Measurements from ENCODE around the gene MYO5C.

The MYO5C gene

GRCh38 chr15:52150871-52151270, 144.7 kb downstream of the MYO5C start:
- Mint-ChIP-seq H3K4me3 (no peak overlapping the region), H3K4me1 (no peaks in the 10 kb centered on the region), H3K27me3 (ENCODE audit: low read depth, poor library complexity) (peaks cover 6% of the 10 kb centered on the region), H3K36me3 (ENCODE audit: low read depth) (peaks cover 9% of the 10 kb centered on the region), H3K9me3 (peaks cover 5% of the 10 kb centered on the region), H3K27ac (no peak overlapping the region)
- DNase-seq, result no peak
- TF ChIP-seq, protein P1, sequence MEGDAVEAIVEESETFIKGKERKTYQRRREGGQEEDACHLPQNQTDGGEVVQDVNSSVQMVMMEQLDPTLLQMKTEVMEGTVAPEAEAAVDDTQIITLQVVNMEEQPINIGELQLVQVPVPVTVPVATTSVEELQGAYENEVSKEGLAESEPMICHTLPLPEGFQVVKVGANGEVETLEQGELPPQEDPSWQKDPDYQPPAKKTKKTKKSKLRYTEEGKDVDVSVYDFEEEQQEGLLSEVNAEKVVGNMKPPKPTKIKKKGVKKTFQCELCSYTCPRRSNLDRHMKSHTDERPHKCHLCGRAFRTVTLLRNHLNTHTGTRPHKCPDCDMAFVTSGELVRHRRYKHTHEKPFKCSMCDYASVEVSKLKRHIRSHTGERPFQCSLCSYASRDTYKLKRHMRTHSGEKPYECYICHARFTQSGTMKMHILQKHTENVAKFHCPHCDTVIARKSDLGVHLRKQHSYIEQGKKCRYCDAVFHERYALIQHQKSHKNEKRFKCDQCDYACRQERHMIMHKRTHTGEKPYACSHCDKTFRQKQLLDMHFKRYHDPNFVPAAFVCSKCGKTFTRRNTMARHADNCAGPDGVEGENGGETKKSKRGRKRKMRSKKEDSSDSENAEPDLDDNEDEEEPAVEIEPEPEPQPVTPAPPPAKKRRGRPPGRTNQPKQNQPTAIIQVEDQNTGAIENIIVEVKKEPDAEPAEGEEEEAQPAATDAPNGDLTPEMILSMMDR (IDR thresholded peaks at IDR 0.05), result no peak

- Mint-ChIP-seq H3K36me3 (ENCODE audit: low read depth) (peaks cover 13% of the 10 kb centered on the region), H3K4me1 (no peaks in the 10 kb centered on the region), H3K4me3 (no peak overlapping the region), H3K27ac (no peak overlapping the region), H3K27me3 (ENCODE audit: low read depth, poor library complexity) (peaks cover 6% of the 10 kb centered on the region), H3K9me3 (peaks cover 5% of the 10 kb centered on the region)
- DNase-seq, result no peak
- TF ChIP-seq, protein P1 (IDR thresholded peaks at IDR 0.05), result no peak
These were observed 145.4 kb downstream of the MYO5C start for GRCh38 chr15:52150043-52150825.

GRCh38 chr15:52148403-52148802, 147.2 kb downstream of the MYO5C start:
- peaks cover 5% of the 10 kb centered on the region for H3K9me3 Mint-ChIP-seq
- TF ChIP-seq, protein P1 (IDR thresholded peaks at IDR 0.05), result no peak
- H3K36me3 Mint-ChIP-seq (ENCODE audit: low read depth), result peaks cover 25% of the 10 kb centered on the region
- peaks cover 3% of the 10 kb centered on the region for H3K27me3 Mint-ChIP-seq (ENCODE audit: low read depth, poor library complexity)
- DNase-seq, result no peak
- no peak overlapping the region for H3K4me3 Mint-ChIP-seq
- H3K27ac Mint-ChIP-seq, result no peak overlapping the region
- no peaks in the 10 kb centered on the region for H3K4me1 Mint-ChIP-seq

DNA sequence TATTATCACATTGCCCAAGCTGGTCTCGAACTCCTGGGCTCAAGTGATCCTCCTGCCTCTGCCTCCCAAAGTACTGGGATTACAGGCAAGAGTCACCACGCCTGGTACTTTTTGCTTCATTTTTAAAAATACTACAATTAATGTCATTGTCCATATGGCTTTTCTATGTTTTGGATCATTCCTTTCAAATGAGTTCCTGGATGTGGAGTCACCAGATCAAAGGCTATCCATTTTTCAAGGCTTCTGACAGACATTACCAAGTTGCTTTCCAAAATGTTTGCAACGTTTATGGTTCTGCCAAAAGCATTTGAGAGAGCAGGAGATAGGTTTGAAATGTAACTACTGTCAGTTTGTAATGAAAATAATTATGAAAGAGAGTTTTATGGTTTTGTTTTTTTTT, 148.8 kb downstream of the MYO5C start:
- H3K9me3 Mint-ChIP-seq, result peaks cover 5% of the 10 kb centered on the region
- H3K36me3 Mint-ChIP-seq (ENCODE audit: low read depth), result peaks cover 25% of the 10 kb centered on the region
- DNase-seq, result no peak
- H3K27ac Mint-ChIP-seq, result no peak overlapping the region
- TF ChIP-seq, protein P1 (IDR thresholded peaks at IDR 0.05), result no peak
- H3K27me3 Mint-ChIP-seq (ENCODE audit: low read depth, poor library complexity), result peaks cover 3% of the 10 kb centered on the region
- H3K4me1 Mint-ChIP-seq, result no peaks in the 10 kb centered on the region
- H3K4me3 Mint-ChIP-seq, result no peak overlapping the region

DNA sequence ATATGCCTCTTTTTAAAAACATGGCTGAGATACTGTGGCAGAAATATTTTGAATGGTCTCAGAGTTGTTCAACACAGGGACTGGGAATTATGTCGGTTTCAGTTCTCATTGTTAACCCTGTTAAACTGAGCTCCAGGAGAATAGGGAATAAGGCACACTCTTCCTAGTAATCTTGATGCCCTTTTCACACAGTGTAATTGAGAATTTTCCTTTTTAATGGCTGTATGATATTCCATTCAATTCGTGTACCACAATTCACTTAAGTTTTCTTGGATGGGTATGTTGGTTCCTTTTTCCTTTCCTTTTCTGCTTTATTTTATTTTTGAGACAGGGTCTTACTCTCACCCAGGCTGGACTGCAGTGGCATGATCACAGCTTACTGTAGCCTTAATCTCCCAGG, 149.3 kb downstream of the MYO5C start:
- H3K4me3 Mint-ChIP-seq, result no peak overlapping the region
- no peak for DNase-seq
- peaks cover 25% of the 10 kb centered on the region for H3K36me3 Mint-ChIP-seq (ENCODE audit: low read depth)
- peaks cover 5% of the 10 kb centered on the region for H3K9me3 Mint-ChIP-seq
- H3K27me3 Mint-ChIP-seq (ENCODE audit: low read depth, poor library complexity), result peaks cover 3% of the 10 kb centered on the region
- no peaks in the 10 kb centered on the region for H3K4me1 Mint-ChIP-seq
- TF ChIP-seq, protein P1 (IDR thresholded peaks at IDR 0.05), result no peak
- no peak overlapping the region for H3K27ac Mint-ChIP-seq

GRCh38 chr15:52144656-52145178, 150.9 kb downstream of the MYO5C start:
- no peaks in the 10 kb centered on the region for H3K27me3 Mint-ChIP-seq (ENCODE audit: low read depth, poor library complexity)
- H3K36me3 Mint-ChIP-seq (ENCODE audit: low read depth), result peaks cover 25% of the 10 kb centered on the region
- H3K9me3 Mint-ChIP-seq, result peaks cover 5% of the 10 kb centered on the region
- DNase-seq, result no peak
- H3K27ac Mint-ChIP-seq, result no peak overlapping the region
- TF ChIP-seq, protein P1 (IDR thresholded peaks at IDR 0.05), result no peak
- peaks cover 10% of the 10 kb centered on the region for H3K4me1 Mint-ChIP-seq
- no peak overlapping the region for H3K4me3 Mint-ChIP-seq

All from nephron progenitor cell (in vitro differentiated cells).